IPS-NIHi11 (cell line): ENCODE measurements around the gene DISP2.

Experiments
- DNase-seq: peaks from one replicate; pipeline ENCODE4 v3.0.0; 2012; ENCODE audit warnings: mixed read lengths, low spot score

DISP2 gene

GRCh38 chr15:40344217-40344616 lies 13.8 kb upstream of the DISP2 start:
- DNase-seq = no peak

- peak; percentile 80 for DNase-seq
These were observed 13.3 kb upstream of the DISP2 start for GRCh38 chr15:40344631-40345120.

GRCh38 chr15:40345225-40345866 lies 12.7 kb upstream of the DISP2 start:
- no peak for DNase-seq

GRCh38 chr15:40345867-40346578 lies 12.0 kb upstream of the DISP2 start:
- no peak for DNase-seq

- no peak for DNase-seq
These were observed 11.2 kb upstream of the DISP2 start for GRCh38 chr15:40346579-40347558.

GRCh38 chr15:40347559-40348473 lies 10.2 kb upstream of the DISP2 start:
- DNase-seq = no peak

- no peak for DNase-seq
These were observed 9.5 kb upstream of the DISP2 start for GRCh38 chr15:40348474-40348870.

GRCh38 chr15:40349163-40349562 lies 8.9 kb upstream of the DISP2 start:
- no peak for DNase-seq

GRCh38 chr15:40352281-40352901 lies 5.6 kb upstream of the DISP2 start:
- no peak for DNase-seq

- no peak for DNase-seq
These were observed 4.3 kb upstream of the DISP2 start for GRCh38 chr15:40353697-40354096.

GRCh38 chr15:40354408-40355171 lies 3.4 kb upstream of the DISP2 start:
- peak; percentile 69 for DNase-seq

GRCh38 chr15:40355976-40356585 lies 1.9 kb upstream of the DISP2 start:
- no peak for DNase-seq

GRCh38 chr15:40357246-40357645 lies 773 bp upstream of the DISP2 start:
- no peak for DNase-seq

- no peak for DNase-seq
These were observed 693 bp downstream of the DISP2 start for GRCh38 chr15:40358471-40359353.

GRCh38 chr15:40360015-40360414 lies 2.0 kb downstream of the DISP2 start:
- no peak for DNase-seq

- no peak for DNase-seq
These were observed 3.6 kb downstream of the DISP2 start for GRCh38 chr15:40361640-40362039.

- no peak for DNase-seq
These were observed 5.6 kb downstream of the DISP2 start for GRCh38 chr15:40363611-40364010.

- DNase-seq = no peak
These were observed 6.2 kb downstream of the DISP2 start for GRCh38 chr15:40364251-40364650.

GRCh38 chr15:40365016-40365415 lies 7.0 kb downstream of the DISP2 start:
- no peak for DNase-seq
